ENCODE data around the gene AMACR. TPM values are rescaled to one million over a fixed set of nuclear protein-coding genes. Genes with fewer than 3 reads are reported as not detected.

The AMACR gene
- 5.5 and 6.4 TPM in 2 replicates for total RNA-seq

GRCh38 chr5:34007621-34008600, at the start of gene AMACR:
Gene AMACR (minus strand): TSS chr5:34008050. CDS start chr5:34008019, 31 bp downstream.

GRCh38 chr5:34043099-34043876, 35.4 kb upstream of the AMACR start, which contains the start of gene C1QTNF3:
Gene C1QTNF3 (minus strand): TSS chr5:34043213. CDS start chr5:34043125, 88 bp downstream.

GRCh38 chr5:33984671-33985124, 23.2 kb downstream of the AMACR start, which contains the start of gene SLC45A2:
Gene SLC45A2 (minus strand): TSS chr5:33984693. CDS start chr5:33984583, 110 bp downstream.

GRCh38 chr5:33936381-33937016, 71.4 kb downstream of the AMACR start, which contains the start of gene RXFP3:
Gene RXFP3 (plus strand): TSS chr5:33936386. CDS start chr5:33936741, 355 bp downstream.

Other genes starting within 250 kb of the AMACR start
- 1.9 TPM in 1 of 2 replicates, not detected in the other for gene ADAMTS12, start 116.1 kb downstream of the AMACR start, total RNA-seq
- gene RXFP3, start 71.7 kb downstream of the AMACR start, total RNA-seq, result not detected in 2 replicates
- 0.21 TPM in 1 of 2 replicates, not detected in the other for gene SLC45A2, start 23.4 kb downstream of the AMACR start, total RNA-seq
- 0.43 and 0.48 TPM in 2 replicates for gene C1QTNF3, start 35.2 kb upstream of the AMACR start, total RNA-seq